HG03064 (cell line): ENCODE data around the gene TRMT1.

Experiments used
- ATAC-seq: cut with Tn5 transposase; IDR thresholded peaks from one replicate; pipeline ENCODE4 v1.9.1; 2021; ENCODE audit warnings: low read depth; ENCODE audit not compliant: unreplicated experiment

The TRMT1 gene

GRCh38 chr19:13092606-13093235 is 23.8 kb downstream of the TRMT1 start:
- no peak for ATAC-seq

- no peak for ATAC-seq
Observed at GRCh38 chr19:13092158-13092543, 24.4 kb downstream of the TRMT1 start.

- no peak for ATAC-seq
Observed at GRCh38 chr19:13091400-13092157, 25.0 kb downstream of the TRMT1 start.

DNA sequence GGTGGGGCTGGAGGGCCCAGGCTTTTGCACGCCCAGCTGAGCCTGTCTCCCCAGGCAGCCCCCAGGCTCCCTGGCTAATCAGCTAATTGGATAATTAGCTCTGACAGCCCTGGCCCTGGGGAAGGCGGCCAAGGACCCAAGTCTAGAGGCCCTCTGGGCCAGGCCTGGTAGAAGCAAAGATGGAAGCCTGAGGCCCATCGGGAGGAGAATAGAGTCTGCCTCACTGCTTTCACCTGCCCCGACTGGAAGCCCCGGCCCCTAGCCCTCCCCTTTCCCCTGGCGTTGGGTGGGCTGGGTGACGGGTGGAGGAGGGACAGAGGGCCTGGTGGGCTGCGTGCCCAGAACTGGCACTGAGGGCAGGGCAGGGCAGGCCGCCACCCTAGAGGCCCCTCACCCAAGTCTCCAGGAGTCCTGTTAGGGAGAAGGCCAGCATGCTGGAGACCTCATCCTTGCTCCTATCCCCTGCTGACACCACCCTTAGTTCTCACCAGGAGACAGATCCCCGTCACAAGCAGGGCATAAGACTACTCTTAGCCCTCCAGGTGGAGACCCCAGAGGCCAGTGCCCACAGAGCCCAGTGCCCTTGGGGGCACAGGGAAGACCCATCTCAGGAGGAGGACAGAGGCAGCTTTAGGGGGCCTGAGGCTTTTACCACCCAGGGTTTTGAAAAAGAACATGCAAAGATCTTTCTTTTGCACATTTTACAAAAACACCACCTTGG is 25.9 kb downstream of the TRMT1 start:
- no peak for ATAC-seq

- no peak for ATAC-seq
Observed at GRCh38 chr19:13089857-13090507, 26.6 kb downstream of the TRMT1 start.

DNA sequence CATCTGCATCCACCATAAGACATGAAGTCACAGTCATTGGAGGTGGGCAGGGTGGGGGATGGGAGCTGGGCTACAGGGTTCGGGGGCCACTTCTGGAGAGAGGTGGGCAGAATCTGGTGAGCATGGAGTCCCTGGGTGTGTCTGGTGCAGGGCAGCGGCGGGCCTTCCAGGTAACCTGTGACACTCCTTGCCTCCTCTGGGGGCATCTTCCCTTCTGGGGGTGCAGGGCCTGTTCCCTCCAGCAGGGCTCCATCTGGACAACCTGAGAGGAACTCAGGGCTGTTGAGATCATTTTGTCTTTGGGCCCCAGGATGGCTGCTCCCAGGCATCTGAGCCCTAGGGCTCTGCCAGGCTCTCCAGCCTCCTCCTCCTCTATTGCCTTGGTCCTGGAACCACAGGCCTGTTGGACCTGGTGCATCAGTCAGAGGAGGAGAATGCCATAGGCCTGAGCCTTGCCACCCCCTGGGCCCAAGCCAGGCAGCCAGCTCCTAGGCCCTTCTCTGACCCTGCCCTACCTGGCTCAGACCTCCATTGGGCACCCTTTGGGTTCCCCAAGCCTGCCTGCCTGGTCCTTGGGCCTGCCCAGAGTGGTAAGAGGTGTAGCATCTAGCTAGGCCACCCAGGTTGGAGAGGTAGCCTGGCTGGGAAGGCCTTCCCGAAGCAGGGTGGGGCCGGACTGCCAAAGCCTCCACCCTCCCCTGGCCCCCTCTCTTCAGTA is 27.2 kb downstream of the TRMT1 start:
- no peak for ATAC-seq

DNA sequence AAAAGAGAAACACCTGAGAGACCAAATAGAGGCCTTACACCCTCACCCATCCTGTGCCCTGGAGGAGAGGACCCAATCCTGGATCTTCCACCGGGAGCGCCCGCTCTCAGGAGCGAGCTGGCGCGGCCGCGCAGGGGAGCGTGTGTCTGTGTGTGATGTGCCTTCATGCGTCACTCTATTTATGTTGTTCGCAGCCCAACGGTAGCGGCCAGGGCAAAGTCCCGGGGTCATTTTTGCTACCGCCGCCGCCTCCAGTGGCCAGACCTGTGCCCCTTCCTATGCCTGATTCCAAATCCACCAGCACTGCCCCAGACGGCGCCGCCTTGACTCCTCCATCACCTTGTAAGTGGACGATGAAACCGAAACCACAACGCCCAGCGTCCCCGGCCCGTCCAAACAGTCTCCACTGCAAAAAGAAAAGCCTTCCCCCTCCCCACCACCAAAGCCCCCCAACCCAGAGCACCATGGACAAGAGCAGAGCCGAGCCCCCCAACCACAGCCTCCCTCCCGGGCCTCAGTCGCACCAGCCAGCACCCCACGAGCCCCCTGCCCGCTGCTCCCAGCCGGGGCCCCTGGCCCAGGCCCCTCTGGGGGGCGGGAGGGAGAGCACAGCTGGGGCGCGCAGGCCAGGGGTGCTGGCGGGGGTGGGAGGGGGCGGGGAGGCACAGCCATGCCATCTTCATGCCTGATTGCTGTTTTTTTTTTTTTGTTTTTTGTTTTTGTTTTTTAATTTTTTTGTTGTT is 28.6 kb downstream of the TRMT1 start:
- ATAC-seq, result no peak

- no peak for ATAC-seq
Observed at GRCh38 chr19:13087295-13087694, 29.2 kb downstream of the TRMT1 start.

- ATAC-seq, result no peak
Observed at GRCh38 chr19:13086341-13086740, 30.2 kb downstream of the TRMT1 start.

GRCh38 chr19:13085666-13086065 is 30.9 kb downstream of the TRMT1 start:
- no peak for ATAC-seq

GRCh38 chr19:13083627-13084026 is 32.9 kb downstream of the TRMT1 start:
- no peak for ATAC-seq

DNA sequence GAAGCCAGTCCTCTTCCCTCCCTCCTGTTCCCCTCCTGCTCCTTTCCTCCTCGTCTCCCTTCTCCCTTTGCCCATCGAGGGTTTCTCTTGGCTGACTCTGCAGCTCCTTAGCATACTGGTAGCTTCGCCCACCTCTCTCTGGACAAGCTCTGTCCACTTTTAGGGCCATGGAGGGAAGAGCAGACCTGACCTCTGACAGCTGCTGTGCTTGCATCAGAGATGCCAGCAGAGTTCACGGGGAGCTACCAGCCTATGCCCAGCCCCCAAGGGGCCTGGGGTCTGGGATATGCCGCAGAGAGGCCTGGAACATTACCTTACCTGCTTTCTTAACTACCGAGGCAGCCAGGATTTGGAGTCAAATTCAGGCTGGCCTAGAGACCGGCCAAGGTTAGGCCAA is 33.5 kb downstream of the TRMT1 start:
- no peak for ATAC-seq

DNA sequence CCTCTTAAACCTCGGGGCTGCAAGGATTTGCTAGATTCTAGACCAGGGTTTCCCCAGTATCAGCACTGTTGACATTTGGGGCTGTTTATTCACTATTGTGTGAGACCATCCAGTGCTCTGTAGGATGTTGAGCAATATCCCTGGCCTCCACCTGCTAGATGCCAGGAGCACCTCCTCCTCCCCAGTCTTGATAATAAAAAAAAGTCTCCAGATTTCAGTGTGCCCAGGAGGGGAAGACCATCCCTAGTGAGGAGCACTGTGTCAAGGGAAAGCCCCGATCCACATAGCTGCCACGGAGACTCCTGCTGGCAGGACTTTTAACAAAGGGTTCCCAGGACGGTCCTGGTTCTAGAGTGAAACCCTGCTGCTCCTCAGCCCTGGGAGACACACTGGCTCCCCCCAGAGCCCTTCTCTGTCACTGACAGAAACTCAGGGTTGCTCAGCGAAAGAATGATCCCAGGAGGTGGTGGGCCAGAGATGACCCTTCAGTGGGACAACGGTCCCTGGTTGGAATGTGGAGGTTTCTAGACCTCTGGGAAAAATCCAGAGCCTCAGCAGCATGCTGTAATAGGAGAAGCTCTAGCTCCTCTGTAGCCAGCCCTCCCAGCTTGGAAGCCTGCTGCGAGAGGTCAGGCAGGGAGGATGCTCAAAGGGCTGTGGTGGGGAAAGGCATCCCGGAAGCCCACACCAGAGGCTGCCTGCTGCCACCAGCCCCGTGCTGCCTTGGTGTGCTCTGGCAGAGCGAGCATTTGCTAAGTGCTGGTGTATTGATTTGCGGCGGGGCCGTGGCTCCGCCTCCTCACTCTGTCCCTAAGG is 34.1 kb downstream of the TRMT1 start:
- no peak for ATAC-seq

DNA sequence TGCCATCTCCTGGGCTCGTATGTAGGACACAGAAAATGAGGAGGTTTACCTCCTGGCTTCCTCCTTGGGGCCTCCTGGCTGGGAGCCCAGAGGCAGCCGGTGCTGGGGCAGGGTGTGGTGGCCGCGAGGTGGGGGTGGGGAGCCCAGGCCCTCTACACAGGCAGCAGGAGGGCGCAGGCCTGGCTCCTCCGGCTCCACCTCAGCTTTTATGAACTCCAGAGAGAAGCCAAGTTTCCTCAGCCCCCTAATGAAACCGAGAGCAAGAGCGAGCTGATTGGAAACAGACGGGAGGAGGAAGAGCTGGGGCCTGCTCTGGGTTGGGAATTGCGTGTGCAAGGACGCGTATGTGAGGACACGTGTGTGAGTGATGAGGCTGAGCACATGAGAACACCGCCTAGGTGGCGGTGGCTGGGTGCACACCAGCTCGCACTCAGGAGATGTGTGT is 37.0 kb downstream of the TRMT1 start:
- ATAC-seq, result no peak

- ATAC-seq, result no peak
Observed at GRCh38 chr19:13078897-13079541, 37.5 kb downstream of the TRMT1 start.

- no peak for ATAC-seq
Observed at GRCh38 chr19:13078381-13078780, 38.2 kb downstream of the TRMT1 start.

DNA sequence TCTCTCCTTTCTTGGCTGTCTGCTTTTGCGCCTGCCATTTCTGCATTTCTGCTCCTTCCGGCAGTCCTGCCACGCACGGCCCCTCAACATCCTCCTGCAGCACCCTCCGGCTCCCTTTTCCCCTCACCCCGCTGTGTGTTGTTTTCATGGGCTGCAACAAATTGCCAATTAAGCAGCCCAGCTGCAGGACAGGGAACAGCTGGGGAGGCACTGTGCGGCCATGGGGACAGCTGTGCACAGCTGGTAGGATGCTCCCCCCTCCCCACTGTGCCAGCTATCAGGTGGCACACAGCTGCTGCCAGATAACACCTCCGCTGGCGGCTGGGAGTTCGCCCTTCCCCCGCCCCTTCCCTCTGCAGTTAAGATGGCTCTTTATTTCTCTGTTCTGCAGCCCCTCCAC is 39.3 kb downstream of the TRMT1 start:
- ATAC-seq, result no peak

- ATAC-seq, result no peak
Observed at GRCh38 chr19:13076787-13077186, 39.8 kb downstream of the TRMT1 start.

DNA sequence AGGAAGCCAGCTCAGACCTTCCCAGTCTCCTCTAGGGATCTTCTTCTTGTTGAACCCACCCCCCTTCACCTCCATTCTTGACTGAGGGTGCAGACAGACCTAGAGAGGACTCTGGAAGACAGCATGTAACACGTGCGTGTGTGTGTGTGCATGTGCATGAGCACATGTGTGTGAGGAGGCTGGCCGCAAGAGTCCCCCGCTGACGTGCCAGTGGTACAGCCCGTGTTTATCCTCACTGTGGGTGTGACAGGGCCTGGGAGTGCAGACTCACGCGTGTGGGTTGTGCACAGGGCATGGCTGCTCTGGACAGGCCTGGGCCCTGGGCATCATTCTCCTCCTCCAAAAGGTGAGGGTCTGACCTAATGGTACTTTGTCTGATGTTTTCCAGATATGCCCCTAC is 40.2 kb downstream of the TRMT1 start:
- no peak for ATAC-seq
